Heart right ventricle (tissue), 16 donors: Measurements from ENCODE around the gene SLC52A1. TPM values are rescaled to one million over a fixed set of nuclear protein-coding genes. Genes with fewer than 3 reads are reported as not detected.

Experiments
- ATAC-seq, 8 donors: fragments of 200-7000 bp; cut with Tn5 transposase; one replicate each; pipeline ENCODE4 v1.9.1; 2020; ENCODE audit warnings: mild to moderate bottlenecking in 8 of 8, moderate library complexity in 8 of 8, moderate number of reproducible peaks in 1 of 8
- DNase-seq, 2 donors: peaks; one replicate each; pipeline ENCODE4 v3.0.0-alpha.2; 2020
- H3K27ac ChIP-seq, 10 donors: fragments of 200-600 bp; sonication (generic) in 2 of 10; one replicate each; pipeline versions ENCODE4 v1.5.0 to v1.8.0; 2020 to 2022; ENCODE audit warnings: mild to moderate bottlenecking in 3 of 10
- H3K27me3 ChIP-seq, 7 donors: fragments of 200-600 bp; one replicate each; pipeline ENCODE4 v1.8.0; 2021 to 2022; ENCODE audit warnings: mild to moderate bottlenecking in 2 of 7
- H3K36me3 ChIP-seq, 9 donors: fragments of 200-600 bp; sonication (generic) in 1 of 9; one replicate each; pipeline versions ENCODE4 v1.5.0 to v1.8.0; 2020 to 2022; ENCODE audit warnings: mild to moderate bottlenecking in 2 of 9
- H3K4me1 ChIP-seq, 9 donors: fragments of 200-600 bp; sonication (generic) in 1 of 9; one replicate each; pipeline versions ENCODE4 v1.5.0 to v1.8.0; 2020 to 2022; ENCODE audit warnings: mild to moderate bottlenecking in 4 of 9
- H3K4me3 ChIP-seq, 10 donors: fragments of 200-600 bp; sonication (generic) in 2 of 10; one replicate each; pipeline versions ENCODE4 v1.5.0 to v1.8.0; 2020 to 2022; ENCODE audit warnings: mild to moderate bottlenecking in 7 of 10, moderate library complexity in 2 of 10
- H3K9me3 ChIP-seq, 11 donors: fragments of 200-600 bp in 10 of 11; sonication (generic) in 2 of 11; one replicate each; pipeline versions ENCODE4 v1.5.0 to v1.8.0; 2013 to 2022; ENCODE audit warnings: mild to moderate bottlenecking in 2 of 11, control low read depth in 1 of 11, moderate library complexity in 1 of 11
- WGBS, 2 donors: extraction: QIAGEN DNeasy Blood & Tissue Kit; methylation state at CpG; one replicate each; pipeline ENCODE4 v1.1.7; 2013; ENCODE audit warnings: inconsistent platforms in 1 of 2; 5-methylcytosine and 5-hydroxymethylcytosine counted together
- intact Hi-C, 10 donors: fragments of 100-400 bp; cut with DNase I; formaldehyde crosslinking; loops; one replicate each; pipeline versions ENCODE4 v1.11.1 to v1.14.2; 2022
- polyA plus RNA-seq, 2 donors: library from polyadenylated mRNA; stranded (reverse); fragments of 200-250 nt; gene quantifications; one replicate each; pipeline ENCODE4 v1.2.3, GENCODE V29; 2013
- total RNA-seq, 10 donors: library from RNA; stranded (reverse); fragmentation: NEBNext Ultra II Directional in 3 of 10; extraction: Animal tissue kit (Norgen Biotek cat#: 25700) in 3 of 10; gene quantifications; one replicate each; pipeline versions ENCODE4 v1.2.1 to v1.2.4, GENCODE V29; 2021 to 2023
- TF ChIP-seq, protein P1 (sequence below), 9 donors: fragments of 200-600 bp; sonication (generic) in 2 of 9; IDR thresholded peaks; one replicate each; pipeline versions ENCODE4 v1.5.0 to v1.8.0; 2021 to 2022; ENCODE audit warnings: antibody characterized with exemption in 9 of 9, mild to moderate bottlenecking in 5 of 9, moderate library complexity in 1 of 9
- donor health status: Arrhythmogenic right ventricular cardiomyopathy.
- donor health status: ischemic (EF 13 %, LVEDD 7.1; RV severe dilation, severe dysfunction).
- donor health status: healthy with polysubstance abuse.
- donor health status: DM: no; HTN: yes; CAD: no.
- donor health status: DM: no; HTN: no; CAD: no.
- donor health status: ischemic (EF 25% LVEDD 6.9; RV normal size, moderate dysfunction).
- donor health status: ischemic (EF 25% LVEDD 5.7; RV mildly dilated, moderate dysfunction).
- donor health status: healthy.
- donor health status: DM: yes; HTN: yes; CAD: no.
- donor health status: Ischemic cardiomyopathy.
- donor health status: ischemic (EF 35%, LVEDD 5.7; RV mildly dilated, moderate dysfunction).
- donor health status: nonischemic (EF 11% LVEDD 7.7; RV severe dilation, severe dysfunction).
- donor health status: DM: yes; HTN: yes; CAD: no.
- donor health status: PGD.
- donor health status: ischemic (EF 29% LVEDD 5.4; RV normal size, mild dysfunction).
- donor health status: nonischemic (EF 23%, LVEDD 6.1; RV moderate dilation, normal function).

SLC52A1 gene
- total and polyA plus RNA-seq, 12 donors = 0.11 to 0.14 (median 0.12) TPM; not detected in 9

DNA sequence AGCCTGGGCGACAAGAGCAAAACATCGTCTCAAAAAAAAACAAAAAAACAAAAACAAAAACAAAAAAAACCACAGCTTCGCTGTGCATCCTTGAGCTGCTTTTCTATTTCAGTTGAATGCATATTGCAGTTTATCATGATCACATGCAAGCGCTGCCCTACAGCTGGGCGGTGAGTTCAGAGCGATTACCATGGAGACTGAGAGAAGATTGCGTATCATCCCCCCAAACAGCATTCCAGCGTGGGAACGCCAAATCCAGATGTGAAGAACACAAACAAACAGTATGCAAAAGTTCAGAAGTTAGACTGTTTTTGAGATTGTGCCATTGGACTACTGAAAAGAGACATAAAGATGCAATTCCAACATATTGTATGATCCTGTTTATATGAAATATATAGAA, 15.1 kb upstream of the SLC52A1 start:
- H3K4me3 ChIP-seq = no peak overlapping the region
- H3K27ac ChIP-seq = peak overlapping the region in 3 of 10 donors; percentile 52 to 83 (median 76)
- DNase-seq (no peak), ATAC-seq (no peak)
- peaks cover 0 to 15% (median 12%) of the 10 kb centered on the region in 9 donors for H3K4me1 ChIP-seq
- H3K9me3 ChIP-seq = no peaks in the 10 kb centered on the region
- no peaks in the 10 kb centered on the region for H3K27me3 ChIP-seq
- intact Hi-C loops = no loop called here
- TF ChIP-seq, protein P1, sequence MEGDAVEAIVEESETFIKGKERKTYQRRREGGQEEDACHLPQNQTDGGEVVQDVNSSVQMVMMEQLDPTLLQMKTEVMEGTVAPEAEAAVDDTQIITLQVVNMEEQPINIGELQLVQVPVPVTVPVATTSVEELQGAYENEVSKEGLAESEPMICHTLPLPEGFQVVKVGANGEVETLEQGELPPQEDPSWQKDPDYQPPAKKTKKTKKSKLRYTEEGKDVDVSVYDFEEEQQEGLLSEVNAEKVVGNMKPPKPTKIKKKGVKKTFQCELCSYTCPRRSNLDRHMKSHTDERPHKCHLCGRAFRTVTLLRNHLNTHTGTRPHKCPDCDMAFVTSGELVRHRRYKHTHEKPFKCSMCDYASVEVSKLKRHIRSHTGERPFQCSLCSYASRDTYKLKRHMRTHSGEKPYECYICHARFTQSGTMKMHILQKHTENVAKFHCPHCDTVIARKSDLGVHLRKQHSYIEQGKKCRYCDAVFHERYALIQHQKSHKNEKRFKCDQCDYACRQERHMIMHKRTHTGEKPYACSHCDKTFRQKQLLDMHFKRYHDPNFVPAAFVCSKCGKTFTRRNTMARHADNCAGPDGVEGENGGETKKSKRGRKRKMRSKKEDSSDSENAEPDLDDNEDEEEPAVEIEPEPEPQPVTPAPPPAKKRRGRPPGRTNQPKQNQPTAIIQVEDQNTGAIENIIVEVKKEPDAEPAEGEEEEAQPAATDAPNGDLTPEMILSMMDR (IDR thresholded peaks at IDR 0.05) = no peak
- no peaks in the 10 kb centered on the region for H3K36me3 ChIP-seq
- WGBS, 2 donors = 64 to 69% methylated on average over 9 of the region's 9 CpGs

DNA sequence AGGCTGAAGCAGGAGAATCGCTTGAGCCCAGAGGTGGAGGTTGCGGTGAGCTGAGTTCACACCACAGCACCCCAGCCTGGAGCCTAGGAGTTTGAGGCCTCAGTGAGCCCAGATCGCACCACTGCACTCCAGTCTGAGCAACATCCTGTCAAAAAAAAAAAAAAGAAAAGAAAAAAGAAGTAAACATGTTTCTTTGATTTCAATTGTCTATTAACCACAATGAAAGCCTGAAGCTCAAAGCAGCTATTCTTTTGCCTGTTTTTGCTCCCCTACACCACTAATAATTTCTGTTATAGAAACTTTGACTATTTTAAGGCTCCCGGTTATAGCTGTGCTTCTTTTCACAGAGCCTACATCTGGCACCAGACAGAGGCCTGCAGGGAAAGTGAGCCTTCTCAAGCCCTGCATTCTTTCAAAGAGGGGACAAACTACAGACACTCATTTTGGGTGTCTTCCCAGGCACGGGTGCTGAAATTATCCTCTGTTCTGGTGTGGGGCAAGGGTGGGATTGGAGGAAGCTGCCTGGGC, 14.2 kb upstream of the SLC52A1 start:
- WGBS, 2 donors = 50 to 57% methylated on average over 5 of the region's 5 CpGs
- peaks cover 0 to 15% (median 12%) of the 10 kb centered on the region in 9 donors for H3K4me1 ChIP-seq
- ATAC-seq (peak in 3 of 8 donors; percentile 28 to 62 (median 61)), DNase-seq (no peak)
- H3K27ac ChIP-seq = peak overlapping the region in 9 of 10 donors; percentile 41 to 85 (median 65)
- no peaks in the 10 kb centered on the region for H3K9me3 ChIP-seq
- H3K27me3 ChIP-seq = no peaks in the 10 kb centered on the region
- intact Hi-C loops = no loop called here
- TF ChIP-seq, protein P1 (IDR thresholded peaks at IDR 0.05) = no peak
- H3K36me3 ChIP-seq = no peaks in the 10 kb centered on the region
- H3K4me3 ChIP-seq = no peak overlapping the region

DNA sequence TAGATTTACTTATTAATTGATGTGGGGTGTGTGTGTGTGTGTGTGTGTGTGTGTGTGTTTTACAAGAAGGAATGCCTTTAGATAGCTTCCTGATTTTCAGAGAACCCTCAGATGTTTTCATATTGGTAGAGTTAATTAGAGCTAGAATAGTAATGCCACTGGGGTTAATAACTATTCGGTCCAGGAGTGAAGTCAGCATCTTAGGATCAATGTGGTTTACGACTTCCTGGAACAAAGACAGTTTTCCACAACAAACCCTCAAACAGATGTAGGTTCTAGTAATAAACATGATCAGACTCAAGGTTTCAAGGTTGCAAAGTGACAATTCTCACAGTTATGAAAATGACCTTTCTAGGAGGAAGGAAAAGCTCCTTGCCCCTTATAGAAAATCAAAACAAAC, 12.2 kb upstream of the SLC52A1 start:
- Histone ChIP-seq H3K4me1 (peaks cover 0 to 15% (median 12%) of the 10 kb centered on the region in 9 donors), H3K36me3 (no peaks in the 10 kb centered on the region), H3K9me3 (no peaks in the 10 kb centered on the region), H3K27ac (no peak overlapping the region), H3K4me3 (no peak overlapping the region), H3K27me3 (no peaks in the 10 kb centered on the region)
- 71 to 72% methylated on average over 2 of the region's 2 CpGs for WGBS, 2 donors
- DNase-seq (no peak), ATAC-seq (no peak)
- TF ChIP-seq, protein P1 (IDR thresholded peaks at IDR 0.05) = no peak
- intact Hi-C loops = no loop called here

DNA sequence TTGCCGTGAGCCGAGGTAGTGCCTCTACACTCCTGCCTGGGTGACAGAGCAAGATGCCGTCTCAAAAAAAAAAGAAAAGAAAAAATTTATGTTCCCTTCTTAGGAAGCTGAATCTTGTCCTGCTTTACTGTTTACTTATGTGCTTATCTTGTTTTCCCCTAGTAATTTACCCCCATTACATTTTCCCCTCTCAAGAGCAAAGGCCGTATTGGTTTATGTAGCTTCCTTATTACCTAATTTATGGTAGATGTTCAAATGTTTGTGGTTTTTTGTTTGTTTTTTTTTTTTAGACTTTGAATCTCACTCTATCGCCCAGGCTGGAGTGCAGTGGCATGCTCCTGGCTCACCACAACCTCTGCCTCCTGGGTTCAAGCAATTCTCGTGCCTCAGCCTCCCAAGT, 10.3 kb upstream of the SLC52A1 start:
- no peak overlapping the region for H3K27ac ChIP-seq
- no peaks in the 10 kb centered on the region for H3K36me3 ChIP-seq
- 92 to 93% methylated on average over 6 of the region's 6 CpGs for WGBS, 2 donors
- no peak overlapping the region for H3K4me3 ChIP-seq
- no peaks in the 10 kb centered on the region for H3K9me3 ChIP-seq
- peaks cover 0 to 15% (median 12%) of the 10 kb centered on the region in 9 donors for H3K4me1 ChIP-seq
- H3K27me3 ChIP-seq = no peaks in the 10 kb centered on the region
- TF ChIP-seq, protein P1 (IDR thresholded peaks at IDR 0.05) = no peak
- DNase-seq = no peak
- no peak for ATAC-seq
- intact Hi-C loops = no loop called here
